Brain microvascular endothelial cell (primary cell): ENCODE results near the gene MAP2K5.

Experiments
- DNase-seq: peaks from one replicate; pipeline ENCODE4 v3.0.0-alpha.2; 2020
- H3K27ac ChIP-seq: fragments of 250-450 bp; sonication (Bioruptor Pico); 2 replicates; pipeline ENCODE4 v1.5.1; 2020; ENCODE audit warnings: mild to moderate bottlenecking, moderate library complexity
- H3K27me3 ChIP-seq: fragments of 250-450 bp; sonication (Bioruptor Pico); replicated peaks from 2 replicates; pipeline ENCODE4 v1.5.1; 2020; ENCODE audit warnings: mild to moderate bottlenecking
- H3K36me3 ChIP-seq: fragments of 250-450 bp; sonication (Bioruptor Pico); replicated peaks from 2 replicates; pipeline ENCODE4 v1.5.1; 2020; ENCODE audit warnings: mild to moderate bottlenecking
- H3K4me3 ChIP-seq: 2 replicates; pipeline ENCODE4 v1.5.1; 2011; ENCODE audit warnings: low read depth, mild to moderate bottlenecking, control low read depth, low read length, moderate library complexity
- in situ Hi-C: cut with HindIII; loops from 2 replicates; pipeline ENCODE4 v1.10.0; 2017; ENCODE audit warnings: low sequenced_read_pairs, low pct_ligation_motif_present
- TF ChIP-seq, protein P1 (sequence below): IDR thresholded peaks from 2 replicates; pipeline ENCODE4 v1.5.1; 2011; ENCODE audit warnings: low read depth, mild to moderate bottlenecking, moderate library complexity, low read length, control low read depth, inconsistent platforms; ENCODE audit errors: missing control alignments

Gene MAP2K5

GRCh38 chr15:67504796-67505195, 37.7 kb upstream of the MAP2K5 start:
- in situ Hi-C loops, result no loop called here

GRCh38 chr15:67505675-67506572, 36.6 kb upstream of the MAP2K5 start:
- no peak overlapping the region for H3K4me3 ChIP-seq
- no peaks in the 10 kb centered on the region for H3K36me3 ChIP-seq
- in situ Hi-C loops, result no loop called here
- TF ChIP-seq, protein P1, sequence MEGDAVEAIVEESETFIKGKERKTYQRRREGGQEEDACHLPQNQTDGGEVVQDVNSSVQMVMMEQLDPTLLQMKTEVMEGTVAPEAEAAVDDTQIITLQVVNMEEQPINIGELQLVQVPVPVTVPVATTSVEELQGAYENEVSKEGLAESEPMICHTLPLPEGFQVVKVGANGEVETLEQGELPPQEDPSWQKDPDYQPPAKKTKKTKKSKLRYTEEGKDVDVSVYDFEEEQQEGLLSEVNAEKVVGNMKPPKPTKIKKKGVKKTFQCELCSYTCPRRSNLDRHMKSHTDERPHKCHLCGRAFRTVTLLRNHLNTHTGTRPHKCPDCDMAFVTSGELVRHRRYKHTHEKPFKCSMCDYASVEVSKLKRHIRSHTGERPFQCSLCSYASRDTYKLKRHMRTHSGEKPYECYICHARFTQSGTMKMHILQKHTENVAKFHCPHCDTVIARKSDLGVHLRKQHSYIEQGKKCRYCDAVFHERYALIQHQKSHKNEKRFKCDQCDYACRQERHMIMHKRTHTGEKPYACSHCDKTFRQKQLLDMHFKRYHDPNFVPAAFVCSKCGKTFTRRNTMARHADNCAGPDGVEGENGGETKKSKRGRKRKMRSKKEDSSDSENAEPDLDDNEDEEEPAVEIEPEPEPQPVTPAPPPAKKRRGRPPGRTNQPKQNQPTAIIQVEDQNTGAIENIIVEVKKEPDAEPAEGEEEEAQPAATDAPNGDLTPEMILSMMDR, result no peak
- H3K27ac ChIP-seq, result no peak overlapping the region
- DNase-seq, result no peak
- no peaks in the 10 kb centered on the region for H3K27me3 ChIP-seq

More at GRCh38 chr15:67504796-67505195, 37.7 kb upstream of the MAP2K5 start:
- Histone ChIP-seq H3K4me3 (no peak overlapping the region), H3K27ac (no peak overlapping the region), H3K27me3 (no peaks in the 10 kb centered on the region), H3K36me3 (no peaks in the 10 kb centered on the region)
- no peak for DNase-seq
- TF ChIP-seq, protein P1, result no peak

DNA sequence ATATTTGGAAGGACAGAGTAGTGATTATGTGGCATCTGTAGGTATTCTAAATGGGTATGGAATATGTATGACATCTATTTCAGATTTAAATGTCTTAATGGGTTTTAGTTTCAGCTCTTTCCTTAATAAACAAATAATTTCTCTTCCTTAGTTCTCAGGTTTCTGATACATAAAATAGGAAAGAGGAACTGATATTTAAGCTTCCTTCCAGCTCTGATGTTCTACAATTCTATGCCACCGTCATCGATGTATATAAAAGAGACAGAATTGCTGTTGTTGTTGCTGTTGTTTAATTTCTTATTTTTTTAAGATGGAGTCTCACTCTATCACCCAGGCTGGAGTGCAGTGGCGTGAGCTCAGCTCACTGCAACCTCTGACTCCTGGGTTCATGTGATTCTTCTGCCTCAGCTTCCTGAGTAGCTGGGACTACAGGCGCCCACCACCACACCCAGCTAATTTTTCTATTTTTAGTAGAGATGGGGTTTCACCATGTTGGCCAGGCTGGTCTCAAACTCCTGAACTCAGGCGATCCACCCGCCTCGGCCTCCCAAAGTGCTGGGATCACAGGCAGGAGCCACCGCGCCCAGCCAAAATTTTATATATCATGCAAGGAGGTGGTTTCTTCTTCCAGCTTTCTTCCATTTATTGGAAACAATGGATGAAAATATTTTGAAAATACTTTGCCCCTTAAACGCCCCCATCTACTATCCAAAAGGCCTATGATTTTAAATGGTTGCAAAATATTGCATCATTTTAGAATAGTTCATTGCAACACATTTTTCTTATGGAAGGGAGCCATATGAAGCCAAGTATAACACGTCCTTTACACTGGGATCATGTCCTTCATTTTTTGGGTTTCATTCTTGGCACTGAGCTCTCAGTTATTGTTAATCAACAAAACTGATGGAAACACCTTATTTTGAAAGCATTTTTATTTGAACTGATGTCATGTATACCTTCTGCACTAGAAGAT, 35.4 kb upstream of the MAP2K5 start:
- Histone ChIP-seq H3K27me3 (no peaks in the 10 kb centered on the region), H3K4me3 (no peak overlapping the region), H3K27ac (no peak overlapping the region), H3K36me3 (no peaks in the 10 kb centered on the region)
- in situ Hi-C loops, result no loop called here
- DNase-seq, result no peak
- TF ChIP-seq, protein P1, result no peak

DNA sequence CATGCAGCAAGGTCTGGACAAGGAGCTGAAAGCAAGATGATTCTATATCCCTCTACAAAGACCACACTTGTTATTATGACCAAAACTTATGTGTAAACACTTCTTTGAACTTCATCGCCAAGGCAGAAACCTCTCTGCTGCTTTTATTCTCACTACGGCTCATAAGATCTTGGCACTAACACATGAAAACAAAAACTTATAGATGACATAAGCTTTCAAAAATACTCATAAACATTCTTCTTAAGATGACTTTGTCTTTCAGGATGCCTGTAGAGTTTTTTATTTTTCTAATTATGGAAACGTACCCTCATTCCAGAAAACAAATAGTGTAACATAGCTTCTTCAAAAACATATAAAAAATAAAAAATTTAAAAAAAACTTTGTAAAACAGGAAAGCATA, 34.1 kb upstream of the MAP2K5 start:
- TF ChIP-seq, protein P1, result no peak
- no peaks in the 10 kb centered on the region for H3K27me3 ChIP-seq
- no peaks in the 10 kb centered on the region for H3K36me3 ChIP-seq
- H3K27ac ChIP-seq, result no peak overlapping the region
- no peak for DNase-seq
- H3K4me3 ChIP-seq, result no peak overlapping the region
- in situ Hi-C loops, result no loop called here

DNA sequence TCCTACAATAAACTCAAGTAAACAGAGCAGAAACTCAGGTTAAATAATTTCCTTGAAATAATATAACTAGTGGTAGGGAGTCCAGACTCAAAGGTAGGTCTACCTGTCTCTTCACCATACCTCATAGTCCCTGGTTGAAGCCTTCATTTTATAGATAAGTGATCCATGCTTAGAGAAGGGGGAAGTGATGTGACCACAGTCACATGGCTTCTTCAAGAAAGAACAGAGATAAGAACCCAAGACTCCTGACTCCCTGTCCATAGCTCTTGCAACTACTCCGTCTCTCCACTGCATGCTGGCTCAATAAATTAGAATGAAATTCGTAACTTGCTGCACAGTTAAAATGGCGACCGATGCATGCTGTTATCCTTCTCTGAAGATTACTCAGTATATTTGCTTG, 32.6 kb upstream of the MAP2K5 start:
- Histone ChIP-seq H3K4me3 (no peak overlapping the region), H3K36me3 (no peaks in the 10 kb centered on the region), H3K27ac (no peak overlapping the region), H3K27me3 (no peaks in the 10 kb centered on the region)
- no peak for DNase-seq
- TF ChIP-seq, protein P1, result no peak
- in situ Hi-C loops, result no loop called here
